ENCODE data around the gene PEF1.

GRCh38 chr1:31668303-31668883 lies 23.7 kb upstream of the PEF1 start:
- no peak for TF ChIP-seq ZNF512 (CRISPR knock-in tag; IDR thresholded peaks at IDR 0.05; ENCODE audit: borderline replicate concordance)
- no peak for TF ChIP-seq KAT7 (CRISPR knock-in tag; IDR thresholded peaks at IDR 0.05; ENCODE audit: borderline replicate concordance)
- TF ChIP-seq OVOL2 (CRISPR knock-in tag; IDR thresholded peaks at IDR 0.05; ENCODE audit: borderline replicate concordance): no peak
- no peak for TF ChIP-seq ATF2 (CRISPR knock-in tag; IDR thresholded peaks at IDR 0.05; ENCODE audit: borderline replicate concordance, low read depth)
- no peak for TF ChIP-seq CTCF (IDR thresholded peaks at IDR 0.05)
- no peak for TF ChIP-seq NFE2L1 (CRISPR knock-in tag; IDR thresholded peaks at IDR 0.05)
- no peak for TF ChIP-seq ATF6 (CRISPR knock-in tag; IDR thresholded peaks at IDR 0.05)

Measured in WTC11 (cell line).